Activated CD4-positive, alpha-beta T cell treated with anti-CD3 and anti-CD28 coated beads, Interleukin-2, amount 50 U/mL, for 1 hour (primary cell): ENCODE measurements around the gene BTNL9.
"Not testable (repeated sequence)": the region's sequence is repeated elsewhere in the genome, so short reads cannot be mapped to it uniquely, and the experiment has no call there.

Source experiments
- DNase-seq: peaks from one replicate; pipeline ENCODE4 v3.0.0-alpha.2; 2020

The BTNL9 gene

DNA sequence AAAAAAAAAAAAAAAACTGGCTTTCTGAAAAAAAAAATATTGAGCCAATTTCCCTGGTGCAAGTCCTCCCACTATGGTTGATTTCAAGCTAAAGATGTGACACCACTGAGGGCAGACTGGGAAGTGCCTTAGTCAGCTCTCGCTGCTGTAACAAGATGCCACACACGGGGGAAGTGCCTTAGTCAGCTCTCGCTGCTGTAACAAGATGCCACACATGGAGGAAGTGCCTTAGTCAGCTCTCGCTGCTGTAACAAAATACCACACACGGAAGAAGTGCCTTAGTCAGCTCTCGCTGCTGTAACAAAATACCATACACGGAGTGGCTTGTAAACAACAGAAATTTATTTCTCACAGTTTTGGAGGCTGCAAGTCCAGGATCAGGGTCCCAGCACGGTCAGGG lies 23.4 kb downstream of the BTNL9 start:
- no peak for DNase-seq

DNA sequence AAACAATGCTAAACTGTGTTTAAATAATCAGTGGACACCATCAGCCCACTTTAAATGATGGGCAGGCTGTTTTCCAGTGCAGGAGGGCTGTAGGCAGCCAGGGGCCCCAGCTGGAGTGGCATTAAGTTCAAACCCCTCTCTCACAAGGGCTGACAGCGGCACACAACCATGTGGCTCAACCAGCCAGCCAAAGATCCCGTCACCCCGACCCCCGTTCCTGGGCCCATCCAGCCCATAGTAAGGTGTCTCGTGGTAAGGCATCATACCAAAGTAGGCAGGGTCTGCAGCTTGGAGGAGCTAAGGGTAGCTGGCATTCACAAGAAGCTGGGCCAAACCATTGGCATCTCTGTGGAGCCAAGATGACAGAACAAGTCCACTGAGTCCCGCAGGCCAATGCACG lies 24.9 kb downstream of the BTNL9 start:
- no peak for DNase-seq

DNA sequence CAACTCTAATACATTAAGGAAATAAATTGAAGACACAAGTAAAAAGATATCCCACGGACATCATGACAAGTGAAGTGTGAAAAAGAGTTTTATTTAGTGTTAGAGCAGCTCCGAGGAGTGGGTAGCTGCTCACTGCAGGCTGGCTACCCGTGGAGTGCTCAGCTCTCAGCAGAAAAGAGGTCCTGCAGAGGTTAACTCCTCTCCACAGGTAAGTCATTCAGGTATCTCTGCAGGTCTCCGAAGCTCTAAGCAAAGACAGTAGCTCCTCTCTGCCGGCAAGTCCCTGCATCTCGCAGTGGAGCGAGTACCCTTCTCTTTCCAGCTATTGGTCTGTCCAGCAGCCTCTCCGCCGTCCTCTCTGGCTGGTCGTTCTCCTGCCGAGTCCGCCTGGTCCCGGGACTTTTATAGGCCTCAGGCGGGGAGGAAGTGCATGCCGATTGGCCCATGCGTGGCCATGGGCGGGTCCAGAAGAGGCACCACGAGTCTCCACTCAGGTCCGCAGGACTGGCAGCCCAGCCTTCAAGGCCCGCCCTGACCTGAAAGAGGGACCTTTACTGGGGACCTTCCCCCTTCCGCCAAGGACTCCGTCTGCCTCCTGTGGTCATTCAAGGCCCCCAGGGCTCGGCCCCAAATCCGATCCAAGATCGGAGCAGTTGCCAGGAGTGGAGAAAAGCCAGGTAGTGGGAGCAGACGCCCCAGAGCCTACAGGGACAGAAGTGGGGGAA lies 29.9 kb downstream of the BTNL9 start:
- no peak for DNase-seq

GRCh38 chr5:181070523-181070922 lies 30.5 kb downstream of the BTNL9 start:
- no peak for DNase-seq

DNA sequence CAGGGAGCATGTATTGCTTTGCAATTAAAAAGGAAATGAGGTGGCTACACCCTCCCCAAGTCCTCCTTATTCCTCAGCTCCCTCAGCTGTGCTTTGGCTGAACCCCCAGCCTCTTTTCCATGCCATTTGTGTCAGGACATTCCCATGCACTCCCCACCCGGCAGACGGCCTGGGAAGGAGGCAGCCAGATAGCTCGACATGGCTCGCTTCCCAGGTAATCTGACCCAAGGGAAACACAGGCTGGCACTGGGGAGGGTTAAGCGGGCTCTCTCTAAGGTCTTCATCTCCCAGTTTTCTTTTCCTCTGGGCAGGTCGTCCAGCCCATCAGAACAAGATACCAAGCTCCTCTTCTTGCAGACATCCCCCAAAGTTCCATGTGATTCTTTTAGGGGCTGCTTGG lies 31.2 kb downstream of the BTNL9 start:
- DNase-seq: no peak

DNA sequence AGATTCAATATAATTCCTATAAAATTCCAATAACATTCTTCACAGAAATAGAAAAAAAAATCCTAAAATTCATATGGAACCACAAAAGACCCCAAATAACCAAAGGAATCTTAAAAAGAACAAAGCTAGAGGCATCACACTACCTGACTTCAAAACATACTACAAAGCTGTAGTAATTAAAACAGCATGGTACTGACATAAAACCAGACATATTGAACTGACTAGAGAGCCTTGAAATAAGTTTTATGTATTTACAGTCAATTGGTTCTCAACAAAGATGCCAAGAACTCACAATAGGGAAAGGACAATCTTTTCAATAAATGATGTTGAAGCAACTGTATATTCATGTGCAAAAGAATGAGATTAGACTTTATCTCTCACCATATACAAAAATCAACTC lies 36.9 kb downstream of the BTNL9 start:
- no peak for DNase-seq

DNA sequence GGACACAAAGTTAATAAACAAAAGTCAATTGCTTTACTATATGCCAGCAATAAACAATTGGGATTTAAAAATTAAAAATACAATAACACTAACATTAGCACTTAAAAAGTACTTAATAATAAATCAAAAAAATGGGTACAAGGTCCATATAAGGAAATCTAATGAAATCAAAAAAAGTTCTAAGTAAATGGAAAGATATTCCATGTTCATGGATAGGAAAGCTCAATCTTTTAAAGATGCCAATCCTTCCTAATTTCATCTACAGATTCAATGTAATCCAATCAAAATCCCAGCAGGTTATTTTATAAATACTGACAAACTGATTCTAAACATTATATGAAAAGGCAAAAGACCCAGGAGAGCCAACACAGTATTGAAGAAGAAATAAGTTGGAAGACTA lies 41.9 kb downstream of the BTNL9 start:
- DNase-seq: no peak

DNA sequence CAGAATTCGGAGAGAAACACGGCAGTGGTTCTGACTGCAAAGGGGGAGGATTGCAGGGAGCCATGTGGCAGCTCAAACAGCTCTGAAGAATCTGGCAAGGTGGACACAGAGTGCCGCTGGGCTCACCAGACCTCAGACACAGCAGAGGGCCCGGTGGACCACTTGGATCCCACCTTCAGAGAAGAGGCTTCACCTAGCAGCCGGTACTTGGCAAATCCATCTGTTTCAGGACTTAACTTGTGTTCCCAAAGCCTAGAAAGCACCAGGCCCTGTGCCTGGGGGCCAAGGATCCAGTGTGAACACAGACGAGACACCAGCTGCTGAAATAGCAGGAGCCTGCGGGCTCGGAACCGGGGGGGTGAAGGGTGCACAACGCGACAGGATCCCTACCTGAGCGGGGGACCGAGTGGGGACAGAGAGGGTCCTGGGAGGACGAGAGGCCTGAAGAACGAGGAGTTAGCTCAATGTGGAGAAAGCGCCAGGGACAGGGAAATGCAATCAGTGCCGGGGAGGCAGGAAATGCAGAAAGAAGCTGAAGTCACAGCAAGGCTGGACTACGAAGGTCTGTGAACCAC lies 44.6 kb downstream of the BTNL9 start:
- no peak for DNase-seq

- no peak for DNase-seq
These were observed 46.2 kb downstream of the BTNL9 start for GRCh38 chr5:181086026-181086883.

GRCh38 chr5:181086884-181087205 lies 46.8 kb downstream of the BTNL9 start:
- DNase-seq: no peak

DNA sequence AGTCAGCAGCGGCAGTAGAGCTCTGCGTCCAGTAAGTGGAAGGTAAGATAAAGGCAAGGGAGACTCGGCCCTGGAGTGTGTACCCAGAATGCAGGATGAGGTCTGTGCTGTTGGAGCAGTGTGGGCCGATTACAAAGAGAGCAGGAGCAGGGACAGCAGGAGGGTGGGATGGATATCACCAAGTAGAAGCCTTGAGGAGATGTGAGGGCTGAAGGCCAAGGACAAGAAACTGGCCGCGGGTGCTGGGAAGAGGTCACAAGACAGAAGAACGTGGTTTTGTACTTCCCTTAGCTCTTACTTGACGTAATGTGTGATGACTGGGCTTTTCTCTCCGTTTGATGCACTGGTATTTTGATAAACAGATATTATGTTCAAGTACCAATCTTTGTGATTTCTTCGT lies 47.2 kb downstream of the BTNL9 start:
- no peak for DNase-seq

DNA sequence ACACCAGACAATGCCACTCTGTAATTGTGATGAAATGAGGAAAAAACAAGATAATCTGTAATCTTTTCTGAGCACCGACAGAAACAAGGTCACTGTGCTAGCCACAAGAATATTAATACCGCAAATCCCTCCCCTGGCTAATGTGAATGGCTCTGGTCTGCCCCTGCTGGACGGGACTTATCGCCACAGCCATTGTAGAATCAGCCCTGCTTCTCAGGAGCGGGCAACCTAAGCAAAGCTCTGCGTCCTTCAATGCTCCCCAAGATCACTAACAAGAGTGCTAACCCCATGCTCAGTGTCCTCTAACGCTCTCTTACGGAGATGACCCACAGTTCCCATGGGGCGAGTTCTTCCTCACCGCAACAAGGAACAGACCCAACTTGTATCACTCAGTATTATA lies 48.2 kb downstream of the BTNL9 start:
- no peak for DNase-seq

DNA sequence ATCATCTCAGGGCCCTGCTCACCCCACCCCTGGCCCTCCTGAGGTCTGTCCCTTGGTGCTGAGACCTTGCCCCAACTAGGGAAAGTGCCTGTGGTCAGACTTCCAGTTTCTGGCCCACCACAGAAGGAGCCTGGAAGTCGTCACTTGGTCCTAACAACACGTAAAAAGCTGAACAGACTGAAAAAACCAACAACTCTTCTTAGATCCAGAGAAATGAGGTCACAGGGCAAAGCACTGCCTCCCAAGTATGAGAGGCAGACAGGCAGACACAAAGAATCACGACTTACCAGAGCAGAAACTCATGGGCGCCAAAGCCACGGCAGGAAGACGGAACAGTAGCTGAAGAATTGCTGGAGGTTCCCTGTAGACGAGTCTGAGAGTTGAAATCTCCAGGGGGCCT lies 52.4 kb downstream of the BTNL9 start:
- DNase-seq: no peak

GRCh38 chr5:181095162-181095561 lies 55.1 kb downstream of the BTNL9 start:
- not testable (repeated sequence) for DNase-seq

GRCh38 chr5:181096721-181097382 lies 56.8 kb downstream of the BTNL9 start:
- not testable (repeated sequence) for DNase-seq

DNA sequence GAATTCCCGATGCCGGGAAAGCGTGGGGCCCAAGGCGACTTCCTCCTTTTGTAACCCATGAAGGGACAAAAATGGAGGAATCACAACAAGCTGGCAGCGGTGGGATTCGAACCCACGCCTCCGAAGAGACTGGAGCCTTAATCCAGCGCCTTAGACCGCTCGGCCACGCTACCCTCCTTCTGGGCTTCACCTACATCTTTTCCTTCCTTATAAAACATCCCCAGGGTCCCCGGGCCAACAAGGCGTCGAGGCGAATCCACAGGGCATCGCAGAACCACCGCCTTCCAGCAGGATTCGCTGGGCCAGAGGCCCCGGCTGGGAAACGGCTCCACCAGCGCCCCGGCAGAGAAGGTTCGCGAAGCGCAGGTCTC lies 57.3 kb downstream of the BTNL9 start:
- DNase-seq: not testable (repeated sequence)

DNA sequence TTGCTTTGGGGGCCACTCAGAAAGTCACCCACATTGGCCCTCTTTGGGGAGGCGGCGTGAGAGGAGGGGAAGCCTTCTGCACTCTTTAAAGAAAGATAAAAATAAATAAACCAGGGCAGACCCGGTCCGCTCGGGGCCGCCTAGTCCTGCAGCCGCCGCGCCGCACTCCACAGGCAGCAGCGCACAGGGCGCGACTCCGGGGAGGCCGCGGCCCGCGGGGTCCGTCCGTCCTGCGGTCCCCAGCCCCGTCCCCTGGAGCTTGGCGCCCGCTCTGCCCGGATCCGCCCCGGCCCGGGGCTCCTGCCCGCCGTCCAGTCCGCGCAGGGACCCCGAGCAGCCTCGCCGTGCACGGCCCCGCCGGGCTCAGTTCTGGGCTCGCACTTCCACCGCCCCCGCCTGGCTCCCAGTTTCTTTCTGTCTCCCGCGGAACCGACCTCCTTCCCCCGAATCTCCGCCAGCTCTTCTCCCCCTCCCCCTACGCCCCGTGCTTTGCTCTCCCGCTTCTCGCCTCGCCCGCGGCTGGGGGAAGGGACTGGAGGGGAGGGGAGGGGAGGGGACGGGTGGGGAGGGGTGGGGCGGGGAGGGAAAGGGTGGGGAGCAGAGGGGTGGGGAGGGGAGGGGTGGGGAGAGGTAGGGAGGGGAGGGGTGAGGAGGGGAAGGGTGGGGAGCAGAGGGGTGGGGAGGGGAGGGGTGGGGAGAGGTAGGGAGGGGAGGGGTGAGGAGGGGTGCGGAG lies 57.9 kb downstream of the BTNL9 start:
- not testable (repeated sequence) for DNase-seq

- DNase-seq: no peak
These were observed 58.9 kb downstream of the BTNL9 start for GRCh38 chr5:181098762-181099601.

DNA sequence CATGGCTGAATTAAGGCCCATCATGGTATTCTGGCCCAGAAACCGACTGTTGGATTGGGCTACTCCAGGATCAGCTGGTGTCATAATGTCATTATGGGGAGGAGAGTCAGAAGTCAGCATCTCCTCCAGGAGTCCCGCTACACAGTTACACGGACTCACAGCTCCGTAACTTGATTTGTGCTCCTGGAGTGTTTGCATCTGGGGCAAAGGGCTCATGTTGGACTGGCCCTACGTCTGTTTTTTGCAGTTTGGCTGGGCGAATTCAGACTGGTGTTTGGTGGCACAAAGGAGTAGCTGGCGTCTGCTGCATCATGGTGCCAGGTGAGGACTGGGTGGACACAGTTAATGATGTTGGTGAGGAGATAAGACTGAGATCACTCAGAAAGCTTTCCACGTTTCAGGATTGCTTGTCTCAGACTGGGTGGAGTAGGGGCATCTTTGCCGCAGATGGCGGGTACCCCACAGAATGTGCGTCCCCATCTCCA lies 59.6 kb downstream of the BTNL9 start:
- no peak for DNase-seq

- DNase-seq: no peak
These were observed 60.2 kb downstream of the BTNL9 start for GRCh38 chr5:181100121-181100875.

DNA sequence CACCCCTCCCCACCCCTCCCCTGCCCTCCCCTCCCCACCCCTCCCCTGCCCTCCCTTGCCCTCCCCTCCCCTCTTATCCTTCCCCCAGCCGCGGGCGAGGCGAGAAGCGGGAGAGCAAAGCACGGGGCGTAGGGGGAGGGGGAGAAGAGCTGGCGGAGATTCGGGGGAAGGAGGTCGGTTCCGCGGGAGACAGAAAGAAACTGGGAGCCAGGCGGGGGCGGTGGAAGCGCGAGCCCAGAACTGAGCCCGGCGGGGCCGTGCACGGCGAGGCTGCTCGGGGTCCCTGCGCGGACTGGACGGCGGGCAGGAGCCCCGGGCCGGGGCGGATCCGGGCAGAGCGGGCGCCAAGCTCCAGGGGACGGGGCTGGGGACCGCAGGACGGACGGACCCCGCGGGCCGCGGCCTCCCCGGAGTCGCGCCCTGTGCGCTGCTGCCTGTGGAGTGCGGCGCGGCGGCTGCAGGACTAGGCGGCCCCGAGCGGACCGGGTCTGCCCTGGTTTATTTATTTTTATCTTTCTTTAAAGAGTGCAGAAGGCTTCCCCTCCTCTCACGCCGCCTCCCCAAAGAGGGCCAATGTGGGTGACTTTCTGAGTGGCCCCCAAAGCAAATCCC lies 61.1 kb downstream of the BTNL9 start:
- not testable (repeated sequence) for DNase-seq
